Naive B cell (primary cell): ENCODE results near the gene MRPL52. TPM values are rescaled to one million over a fixed set of nuclear protein-coding genes. Genes with fewer than 3 reads are reported as not detected.

Experiments used
- ATAC-seq, 2 donors: fragments of 150-1000 bp; cut with Tn5 transposase; 2 replicates each; pipeline ENCODE4 v1.10.0; 2021; ENCODE audit warnings: low read depth in 2 of 2, mild to moderate bottlenecking in 2 of 2, moderate library complexity in 2 of 2
- DNase-seq: peaks from one replicate; pipeline ENCODE4 v3.0.0; 2022
- H3K27ac Mint-ChIP-seq, 6 donors: one replicate each; pipeline ENCODE4 v1.8.0; 2020 to 2022; ENCODE audit warnings: mild to moderate bottlenecking in 6 of 6, mixed read lengths in 6 of 6, moderate library complexity in 5 of 6, inconsistent platforms in 2 of 6
- H3K27me3 Mint-ChIP-seq, 3 donors: one replicate each; pipeline ENCODE4 v1.8.0; 2021 to 2022; ENCODE audit warnings: mixed read lengths in 3 of 3, mild to moderate bottlenecking in 1 of 3
- H3K36me3 Mint-ChIP-seq, 2 donors: one replicate each; pipeline ENCODE4 v1.8.0; 2020 to 2022; ENCODE audit warnings: mixed read lengths in 2 of 2, inconsistent platforms in 1 of 2, mild to moderate bottlenecking in 1 of 2
- H3K4me1 Mint-ChIP-seq, 3 donors: one replicate each; pipeline ENCODE4 v1.8.0; 2020 to 2022; ENCODE audit warnings: mixed read lengths in 3 of 3, inconsistent platforms in 1 of 3, mild to moderate bottlenecking in 1 of 3, moderate library complexity in 1 of 3
- H3K4me3 Mint-ChIP-seq, 8 donors: one replicate each; pipeline ENCODE4 v1.8.0; 2020 to 2022; ENCODE audit warnings: mild to moderate bottlenecking in 8 of 8, mixed read lengths in 8 of 8, moderate library complexity in 8 of 8, inconsistent platforms in 2 of 8
- H3K9me3 Mint-ChIP-seq, 7 donors: one replicate each; pipeline ENCODE4 v1.8.0; 2020 to 2022; ENCODE audit warnings: mixed read lengths in 7 of 7, mild to moderate bottlenecking in 5 of 7, inconsistent platforms in 2 of 7, moderate library complexity in 1 of 7
- polyA plus RNA-seq, 6 donors: library from polyadenylated mRNA; unstranded; fragments of 300-500 nt; fragmentation: Illumina TruSeq; gene quantifications; one replicate each; pipeline ENCODE4 v1.2.3, GENCODE V29; 2021; ENCODE audit warnings: low read depth in 6 of 6

The MRPL52 gene
- polyA plus RNA-seq, 6 donors from 2014 or later = 75.0 to 232 (median 186) TPM

GRCh38 chr14:22875003-22875747, 45.5 kb downstream of the MRPL52 start:
- Mint-ChIP-seq H3K27ac (peak overlapping the region in 2 of 6 donors; percentile 34 to 41), H3K4me3 (peak overlapping the region in 1 of 8 donors; percentile 47)
- ATAC-seq = no peak

GRCh38 chr14:22875748-22876319, 46.1 kb downstream of the MRPL52 start:
- DNase-seq = no peak
- no peak for ATAC-seq
- peaks cover 25 to 41% (median 39%) of the 10 kb centered on the region in 3 donors for H3K4me1 Mint-ChIP-seq
- H3K27ac Mint-ChIP-seq = peak overlapping the region in 1 of 6 donors; percentile 41
- peaks cover 8 to 29% of the 10 kb centered on the region in 2 donors for H3K36me3 Mint-ChIP-seq
- no peaks in the 10 kb centered on the region for H3K9me3 Mint-ChIP-seq
- no peaks in the 10 kb centered on the region for H3K27me3 Mint-ChIP-seq
- H3K4me3 Mint-ChIP-seq = peak overlapping the region in 3 of 8 donors; percentile 9 to 65 (median 20)

More at GRCh38 chr14:22875003-22875747, 45.5 kb downstream of the MRPL52 start:
- DNase-seq = no peak
- no peaks in the 10 kb centered on the region for H3K9me3 Mint-ChIP-seq
- H3K36me3 Mint-ChIP-seq = peaks cover 8 to 29% of the 10 kb centered on the region in 2 donors
- peaks cover 30 to 48% (median 44%) of the 10 kb centered on the region in 3 donors for H3K4me1 Mint-ChIP-seq
- H3K27me3 Mint-ChIP-seq = no peaks in the 10 kb centered on the region

GRCh38 chr14:22877000-22877501, 47.4 kb downstream of the MRPL52 start:
- peak overlapping the region in 1 of 6 donors; percentile 69 for H3K27ac Mint-ChIP-seq
- peaks cover 8 to 29% of the 10 kb centered on the region in 2 donors for H3K36me3 Mint-ChIP-seq
- no peaks in the 10 kb centered on the region for H3K27me3 Mint-ChIP-seq
- H3K9me3 Mint-ChIP-seq = no peaks in the 10 kb centered on the region
- H3K4me3 Mint-ChIP-seq = no peak overlapping the region
- ATAC-seq (no peak), DNase-seq (no peak)
- peaks cover 26 to 44% (median 39%) of the 10 kb centered on the region in 3 donors for H3K4me1 Mint-ChIP-seq

- no peaks in the 10 kb centered on the region for H3K27me3 Mint-ChIP-seq
- H3K36me3 Mint-ChIP-seq = peaks cover 3 to 22% of the 10 kb centered on the region in 2 donors
- H3K4me3 Mint-ChIP-seq = peak overlapping the region in 1 of 8 donors; percentile 43
- H3K9me3 Mint-ChIP-seq = no peaks in the 10 kb centered on the region
- H3K4me1 Mint-ChIP-seq = peaks cover 29 to 46% (median 41%) of the 10 kb centered on the region in 3 donors
- ATAC-seq (no peak), DNase-seq (no peak)
- H3K27ac Mint-ChIP-seq = peak overlapping the region in 4 of 6 donors; percentile 37 to 91 (median 65)
These were observed 48.9 kb downstream of the MRPL52 start for GRCh38 chr14:22878271-22879246.

- H3K36me3 Mint-ChIP-seq = peaks cover 3 to 22% of the 10 kb centered on the region in 2 donors
- no peak for DNase-seq
- no peak for ATAC-seq
- H3K4me1 Mint-ChIP-seq = peaks cover 43 to 59% (median 50%) of the 10 kb centered on the region in 3 donors
- H3K9me3 Mint-ChIP-seq = no peaks in the 10 kb centered on the region
- H3K4me3 Mint-ChIP-seq = peak overlapping the region in 4 of 8 donors; percentile 14 to 71 (median 18)
- peak overlapping the region in 4 of 6 donors; percentile 40 to 92 (median 76) for H3K27ac Mint-ChIP-seq
- H3K27me3 Mint-ChIP-seq = no peaks in the 10 kb centered on the region
These were observed 52.4 kb downstream of the MRPL52 start for GRCh38 chr14:22882064-22882463.

- ATAC-seq = peak; percentile 14 to 19
- peak; percentile 29 for DNase-seq
- H3K27ac Mint-ChIP-seq = peak overlapping the region in 4 of 6 donors; percentile 33 to 79 (median 66)
- peak overlapping the region in 3 of 8 donors; percentile 19 to 47 (median 37) for H3K4me3 Mint-ChIP-seq
- peaks cover 48 to 61% (median 55%) of the 10 kb centered on the region in 3 donors for H3K4me1 Mint-ChIP-seq
- H3K27me3 Mint-ChIP-seq = no peaks in the 10 kb centered on the region
- peaks cover 3 to 18% of the 10 kb centered on the region in 2 donors for H3K36me3 Mint-ChIP-seq
- no peaks in the 10 kb centered on the region for H3K9me3 Mint-ChIP-seq
These were observed 53.0 kb downstream of the MRPL52 start for GRCh38 chr14:22882529-22883172.

- ATAC-seq (no peak), DNase-seq (no peak)
- Mint-ChIP-seq H3K9me3 (no peaks in the 10 kb centered on the region), H3K4me3 (peak within 1 kb of the TSS in 7 of 8 donors; percentile 37 to 93 (median 47)), H3K27ac (peak within 1 kb of the TSS in 5 of 6 donors; percentile 66 to 92 (median 74)), H3K36me3 (peaks cover 3 to 10% of the 10 kb centered on the region in 2 donors), H3K4me1 (peaks cover 52 to 61% (median 60%) of the 10 kb centered on the region in 3 donors), H3K27me3 (no peaks in the 10 kb centered on the region)
These were observed 53.7 kb downstream of the MRPL52 start, which contains the start of gene REM2 for GRCh38 chr14:22883173-22883976. Gene REM2 (plus strand): TSS chr14:22883222. CDS start chr14:22883288, 66 bp downstream.

GRCh38 chr14:22884076-22884737, 54.5 kb downstream of the MRPL52 start:
- no peak for ATAC-seq

More at GRCh38 chr14:22884076-22884737, 54.5 kb downstream of the MRPL52 start:
- Mint-ChIP-seq H3K4me3 (peak overlapping the region in 5 of 8 donors; percentile 10 to 93 (median 62)), H3K9me3 (no peaks in the 10 kb centered on the region), H3K36me3 (peaks cover 2 to 3% of the 10 kb centered on the region in 2 donors), H3K27me3 (no peaks in the 10 kb centered on the region), H3K27ac (peak overlapping the region in 4 of 6 donors; percentile 41 to 85 (median 78)), H3K4me1 (peaks cover 48 to 63% (median 63%) of the 10 kb centered on the region in 3 donors)
- no peak for DNase-seq

Other genes with a start within 250 kb of the MRPL52 start
- 100 to 1,000 TPM; 427 to 721 (median 474) TPM for gene DAD1, start 240.7 kb upstream of the MRPL52 start, polyA plus RNA-seq
- gene ABHD4, start 231.6 kb upstream of the MRPL52 start, polyA plus RNA-seq = 10 to 100 TPM in 2 of 6 donors, 1 to 10 TPM in 4; 4.8 to 14.1 (median 9.2) TPM
- not detected for gene OR6J1, start 185.5 kb upstream of the MRPL52 start, polyA plus RNA-seq
- 10 to 100 TPM; 56.9 to 83.5 (median 74.4) TPM for gene OXA1L, start 63.2 kb upstream of the MRPL52 start, polyA plus RNA-seq
- 10 to 100 TPM; 16.2 to 78.3 (median 28.7) TPM for gene SLC7A7, start 14.5 kb upstream of the MRPL52 start, polyA plus RNA-seq
- not detected for gene MMP14, start 6.7 kb downstream of the MRPL52 start, polyA plus RNA-seq
- gene LRP10, start 41.9 kb downstream of the MRPL52 start, polyA plus RNA-seq = 100 to 1,000 TPM in 3 of 6 donors, 10 to 100 TPM in 3; 72.7 to 125 (median 92.6) TPM
- gene REM2, start 53.3 kb downstream of the MRPL52 start, polyA plus RNA-seq = 1 to 10 TPM; 1.1 to 2.3 (median 1.4) TPM
- gene RBM23, start 89.3 kb downstream of the MRPL52 start, polyA plus RNA-seq = 100 to 1,000 TPM in 1 of 6 donors, 10 to 100 TPM in 5; 67.8 to 123 (median 68.8) TPM
- 10 to 100 TPM; 43.7 to 67.6 (median 49.9) TPM for gene PRMT5, start 99.5 kb downstream of the MRPL52 start, polyA plus RNA-seq
- 10 to 100 TPM; 14.8 to 37.6 (median 28.4) TPM for gene HAUS4, start 127.2 kb downstream of the MRPL52 start, polyA plus RNA-seq
- under 1 TPM in 2 of 6 donors, not detected in 4; 0.22 to 0.33 TPM for gene AJUBA, start 152.7 kb downstream of the MRPL52 start, polyA plus RNA-seq
- 10 to 100 TPM in 4 of 6 donors, 1 to 10 TPM in 2; 6.8 to 15.4 (median 11.6) TPM for gene C14orf93, start 180.3 kb downstream of the MRPL52 start, polyA plus RNA-seq
- 10 to 100 TPM; 27.6 to 40.9 (median 33.2) TPM for gene PSMB5, start 205.0 kb downstream of the MRPL52 start, polyA plus RNA-seq
- not detected for gene PSMB11, start 212.3 kb downstream of the MRPL52 start, polyA plus RNA-seq
- under 1 TPM in 4 of 6 donors, not detected in 2; 0.18 to 0.97 (median 0.39) TPM for gene CDH24, start 227.6 kb downstream of the MRPL52 start, polyA plus RNA-seq